Loucy (cell line): ENCODE measurements around the gene SMG1.
"Not testable (repeated sequence)": the region's sequence is repeated elsewhere in the genome, so short reads cannot be mapped to it uniquely, and the experiment has no call there.

Experiments used
- H2AFZ ChIP-seq: fragments of 200-600 bp; sonication (generic); 2 replicates; pipeline ENCODE4 v1.6.0; 2016; ENCODE audit warnings: antibody characterized with exemption, mild to moderate bottlenecking, low read length, moderate library complexity
- H3F3A ChIP-seq: fragments of 200-600 bp; 2 replicates; pipeline ENCODE4 v1.6.0; 2016; ENCODE audit warnings: antibody characterized with exemption, low read depth, mild to moderate bottlenecking
- H3K27me3 ChIP-seq: fragments of 200-600 bp; sonication (generic); 2 replicates; pipeline ENCODE4 v1.6.1; 2014; ENCODE audit warnings: low read length, mild to moderate bottlenecking; ENCODE audit not compliant: insufficient read depth, poor library complexity, severe bottlenecking
- H3K36me3 ChIP-seq: fragments of 200-600 bp; sonication (generic); 2 replicates; pipeline ENCODE4 v1.6.1; 2016; ENCODE audit warnings: low read length; ENCODE audit not compliant: insufficient read depth
- H3K4me1 ChIP-seq: fragments of 200-600 bp; sonication (generic); 2 replicates; pipeline ENCODE4 v1.5.1; 2014; ENCODE audit warnings: low read length, mild to moderate bottlenecking; ENCODE audit not compliant: insufficient read depth, poor library complexity, severe bottlenecking
- H3K4me2 ChIP-seq: fragments of 200-600 bp; sonication (generic); 2 replicates; pipeline ENCODE4 v1.6.0; 2014; ENCODE audit warnings: antibody characterized with exemption, low read length, low read depth, mild to moderate bottlenecking; ENCODE audit not compliant: poor library complexity, severe bottlenecking
- H3K4me3 ChIP-seq: fragments of 200-600 bp; sonication (generic); 2 replicates; pipeline ENCODE4 v1.5.1; 2014; ENCODE audit warnings: low read length, mild to moderate bottlenecking, mixed read lengths; ENCODE audit not compliant: poor library complexity, severe bottlenecking
- H3K79me2 ChIP-seq: fragments of 200-600 bp; sonication (generic); 2 replicates; pipeline ENCODE4 v1.6.1; 2014; ENCODE audit warnings: low read length; ENCODE audit not compliant: insufficient read depth
- H3K9ac ChIP-seq: fragments of 200-600 bp; sonication (generic); 2 replicates; pipeline ENCODE4 v1.6.0; 2014; ENCODE audit warnings: mild to moderate bottlenecking, low read depth, low read length, moderate library complexity; ENCODE audit not compliant: poor library complexity, severe bottlenecking
- H3K9me2 ChIP-seq: fragments of 200-600 bp; sonication (generic); replicated peaks from 2 replicates; pipeline ENCODE4 v1.6.1; 2016; ENCODE audit warnings: low read depth, low read length, mixed read lengths
- H3K9me3 ChIP-seq: fragments of 200-600 bp; sonication (generic); 2 replicates; pipeline ENCODE4 v1.6.1; 2014; ENCODE audit warnings: mild to moderate bottlenecking, antibody characterized with exemption, low read length, low read depth; ENCODE audit not compliant: insufficient read depth
- H4K20me1 ChIP-seq: fragments of 200-600 bp; sonication (generic); 2 replicates; pipeline ENCODE4 v1.6.0; 2014; ENCODE audit warnings: antibody characterized with exemption, low read length, mild to moderate bottlenecking; ENCODE audit not compliant: insufficient read depth, poor library complexity, severe bottlenecking
- EZH2phosphoT487 ChIP-seq: fragments of 200-600 bp; IDR thresholded peaks from 2 replicates; pipeline ENCODE4 v1.6.1; 2018; ENCODE audit warnings: antibody characterized with exemption, mild to moderate bottlenecking, moderate library complexity, borderline replicate concordance
- TF ChIP-seq, protein P1 (sequence below): fragments of 200-600 bp; sonication (generic); conservative IDR thresholded peaks from 2 replicates; pipeline ENCODE4 v1.5.1; 2014; ENCODE audit warnings: mild to moderate bottlenecking, antibody characterized with exemption, low read length

Gene SMG1

DNA sequence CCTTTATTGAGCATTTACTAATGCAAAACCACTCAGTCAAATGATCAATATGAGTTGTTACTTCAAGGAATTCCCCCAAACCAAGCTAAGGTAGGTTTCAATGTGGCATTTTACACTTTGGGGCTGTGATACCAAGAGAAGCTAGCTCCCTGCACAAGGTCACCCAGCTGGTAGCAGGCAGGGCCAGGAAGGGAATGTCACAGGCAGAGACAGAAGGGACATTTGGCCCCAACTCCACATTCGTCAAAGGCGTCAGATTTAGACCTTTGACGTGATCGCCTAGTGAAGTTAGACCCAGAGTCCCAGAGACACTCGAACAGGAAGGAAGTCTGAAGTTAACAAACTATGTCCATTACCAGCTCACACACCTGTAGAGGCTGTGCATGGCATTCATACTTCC is 5.5 kb upstream of the SMG1 start:
- Histone ChIP-seq H3K79me2 (no peaks in the 10 kb centered on the region), H3K4me3 (no peak overlapping the region), H3K9ac (no peak overlapping the region)

DNA sequence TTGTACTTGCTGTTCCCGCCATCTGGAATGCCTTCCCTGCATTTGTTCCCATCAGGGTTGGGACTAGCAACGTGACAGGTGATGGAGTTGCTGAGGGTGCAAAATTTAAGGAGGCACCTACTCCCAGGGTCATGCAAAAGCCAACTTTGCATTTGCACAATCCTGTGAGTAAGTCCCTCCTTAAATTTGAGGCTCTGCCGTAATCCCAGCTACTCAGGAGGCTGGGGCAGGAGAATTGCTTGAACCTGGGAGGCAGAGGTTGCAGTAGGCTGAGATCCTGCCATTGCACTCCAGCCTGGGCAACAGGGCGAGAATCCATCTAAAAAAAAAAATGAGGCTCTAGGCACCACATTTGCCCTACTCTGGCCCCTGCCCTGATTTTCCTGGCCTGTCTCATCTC is 3.9 kb upstream of the SMG1 start:
- H3K79me2 ChIP-seq, H3K9me2 ChIP-seq, H3K27me3 ChIP-seq, H2AFZ ChIP-seq, H3K36me3 ChIP-seq, H3K9ac ChIP-seq, H3F3A ChIP-seq, H4K20me1 ChIP-seq, H3K9me3 ChIP-seq, H3K4me1 ChIP-seq, H3K4me3 ChIP-seq, H3K4me2 ChIP-seq: not testable (repeated sequence)

More for the DNA sequence above, 5.5 kb upstream of the SMG1 start:
- no peaks in the 10 kb centered on the region for H3F3A ChIP-seq
- H3K36me3 ChIP-seq: no peaks in the 10 kb centered on the region
- H2AFZ ChIP-seq: no peak overlapping the region; the same call in 1 of the 2 replicates
- H3K4me1 ChIP-seq: peaks cover 3% of the 10 kb centered on the region
- H4K20me1 ChIP-seq: no peaks in the 10 kb centered on the region
- no peaks in the 10 kb centered on the region for H3K27me3 ChIP-seq
- H3K9me3 ChIP-seq: no peaks in the 10 kb centered on the region
- no peak overlapping the region for H3K4me2 ChIP-seq
- TF ChIP-seq, protein P1, sequence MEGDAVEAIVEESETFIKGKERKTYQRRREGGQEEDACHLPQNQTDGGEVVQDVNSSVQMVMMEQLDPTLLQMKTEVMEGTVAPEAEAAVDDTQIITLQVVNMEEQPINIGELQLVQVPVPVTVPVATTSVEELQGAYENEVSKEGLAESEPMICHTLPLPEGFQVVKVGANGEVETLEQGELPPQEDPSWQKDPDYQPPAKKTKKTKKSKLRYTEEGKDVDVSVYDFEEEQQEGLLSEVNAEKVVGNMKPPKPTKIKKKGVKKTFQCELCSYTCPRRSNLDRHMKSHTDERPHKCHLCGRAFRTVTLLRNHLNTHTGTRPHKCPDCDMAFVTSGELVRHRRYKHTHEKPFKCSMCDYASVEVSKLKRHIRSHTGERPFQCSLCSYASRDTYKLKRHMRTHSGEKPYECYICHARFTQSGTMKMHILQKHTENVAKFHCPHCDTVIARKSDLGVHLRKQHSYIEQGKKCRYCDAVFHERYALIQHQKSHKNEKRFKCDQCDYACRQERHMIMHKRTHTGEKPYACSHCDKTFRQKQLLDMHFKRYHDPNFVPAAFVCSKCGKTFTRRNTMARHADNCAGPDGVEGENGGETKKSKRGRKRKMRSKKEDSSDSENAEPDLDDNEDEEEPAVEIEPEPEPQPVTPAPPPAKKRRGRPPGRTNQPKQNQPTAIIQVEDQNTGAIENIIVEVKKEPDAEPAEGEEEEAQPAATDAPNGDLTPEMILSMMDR: no peak
- no peak for TF ChIP-seq EZH2phosphoT487
- H3K9me2 ChIP-seq: no peaks in the 10 kb centered on the region

DNA sequence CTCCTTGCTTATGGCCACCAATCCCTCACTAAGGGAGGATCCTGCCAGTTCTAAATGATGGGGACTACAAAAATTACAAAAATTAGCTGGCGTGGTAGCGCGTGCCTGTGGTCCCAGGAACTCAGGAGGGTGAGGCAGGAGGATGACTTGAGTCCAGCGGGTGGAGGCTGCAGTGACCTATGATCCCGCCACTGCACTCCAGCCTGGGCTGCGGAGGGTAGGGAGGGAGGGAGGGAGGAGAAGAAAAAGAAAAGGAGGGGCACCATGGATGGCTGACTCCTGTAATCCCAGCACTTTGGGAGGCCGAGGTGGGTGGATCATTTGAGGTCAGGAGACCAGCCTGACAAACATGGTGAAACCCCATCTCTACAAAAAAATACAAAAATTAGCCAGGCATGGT is 1.9 kb upstream of the SMG1 start:
- not testable (repeated sequence) for H3K4me3 ChIP-seq, H3K4me2 ChIP-seq, H2AFZ ChIP-seq

DNA sequence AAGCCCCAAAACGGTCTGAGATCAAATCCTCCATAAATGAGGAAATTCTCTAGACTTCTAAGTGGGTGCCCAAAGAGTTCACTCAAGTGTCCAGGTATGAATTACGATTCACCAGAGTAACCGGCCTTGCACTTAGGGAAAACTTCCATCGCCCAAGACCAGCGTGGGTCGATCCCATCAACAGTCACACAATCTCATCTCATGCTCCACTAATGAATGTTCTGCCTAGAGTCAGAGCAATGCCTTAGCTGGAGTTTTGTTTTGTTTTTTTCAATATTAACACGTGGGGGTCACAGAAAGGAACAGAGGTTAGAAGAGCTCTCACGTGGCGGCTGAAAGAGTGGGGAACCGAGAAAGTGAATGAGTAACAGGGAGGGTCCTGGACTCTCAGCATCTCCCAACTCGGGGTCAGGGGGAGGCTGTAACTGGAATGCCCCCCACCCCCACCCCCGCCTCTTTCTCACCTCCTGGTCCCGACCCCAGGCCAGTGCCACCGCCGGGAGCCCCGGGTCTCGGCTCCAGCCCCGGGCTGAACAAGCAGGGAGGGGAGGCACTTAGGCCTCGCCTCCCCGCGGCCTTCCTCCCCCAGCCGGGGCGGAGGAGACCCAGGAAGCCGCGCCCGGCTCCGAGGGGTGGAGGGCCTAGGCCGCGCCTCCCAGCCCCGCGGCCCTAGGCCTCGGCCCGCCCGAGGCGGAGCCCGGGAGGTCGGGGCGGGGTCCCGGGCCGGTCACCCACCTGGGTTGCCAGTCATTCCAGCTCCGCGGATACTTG is 808 bp downstream of the SMG1 start:
- not testable (repeated sequence) for H3K27me3 ChIP-seq, H3K9me2 ChIP-seq, H3K36me3 ChIP-seq, H3K9me3 ChIP-seq, H3F3A ChIP-seq
- Histone ChIP-seq H3K9ac (peak overlapping the region; percentile 83), H3K4me2 (peak overlapping the region; percentile 98), H3K79me2 (peaks cover 52% of the 10 kb centered on the region), H3K4me3 (peak overlapping the region; percentile 82), H4K20me1 (peaks cover 32% of the 10 kb centered on the region), H3K4me1 (peaks cover 12% of the 10 kb centered on the region), H2AFZ (peak overlapping the region; percentile 100; the same call in 1 of the 2 replicates)

More for the DNA sequence above, 1.9 kb upstream of the SMG1 start:
- not testable (repeated sequence) for H3K9ac ChIP-seq, H3K36me3 ChIP-seq, H3K4me1 ChIP-seq, H3K9me2 ChIP-seq, H3K27me3 ChIP-seq, H3F3A ChIP-seq, H3K9me3 ChIP-seq
- Histone ChIP-seq H4K20me1 (peaks cover 16% of the 10 kb centered on the region), H3K79me2 (peaks cover 25% of the 10 kb centered on the region)

DNA sequence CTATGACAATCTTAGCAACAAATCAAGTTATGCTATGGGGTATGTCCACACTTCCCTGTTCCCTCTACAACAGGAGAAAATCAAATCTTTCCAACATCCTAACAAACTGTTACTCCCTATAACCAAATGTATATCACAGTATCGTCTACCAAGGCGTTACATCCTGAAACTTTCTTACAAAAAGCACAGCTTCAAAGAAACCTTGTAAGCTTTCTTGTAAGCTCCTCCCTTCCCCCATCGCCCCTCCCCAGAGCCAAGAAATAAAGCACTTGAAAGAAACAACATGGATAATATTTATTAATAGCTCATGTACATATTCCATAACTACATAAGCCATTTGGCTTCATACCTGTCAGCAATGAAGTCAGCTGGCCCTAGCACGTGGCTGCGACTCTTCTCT is 2.3 kb downstream of the SMG1 start:
- H3K36me3 ChIP-seq, H3K9me3 ChIP-seq, H3F3A ChIP-seq, H3K27me3 ChIP-seq, H3K9me2 ChIP-seq, H2AFZ ChIP-seq: not testable (repeated sequence)
- Histone ChIP-seq H3K4me1 (peaks cover 12% of the 10 kb centered on the region), H4K20me1 (peaks cover 37% of the 10 kb centered on the region), H3K9ac (peak overlapping the region; percentile 83), H3K79me2 (peaks cover 67% of the 10 kb centered on the region), H3K4me3 (peak overlapping the region; percentile 82), H3K4me2 (peak overlapping the region; percentile 98)

DNA sequence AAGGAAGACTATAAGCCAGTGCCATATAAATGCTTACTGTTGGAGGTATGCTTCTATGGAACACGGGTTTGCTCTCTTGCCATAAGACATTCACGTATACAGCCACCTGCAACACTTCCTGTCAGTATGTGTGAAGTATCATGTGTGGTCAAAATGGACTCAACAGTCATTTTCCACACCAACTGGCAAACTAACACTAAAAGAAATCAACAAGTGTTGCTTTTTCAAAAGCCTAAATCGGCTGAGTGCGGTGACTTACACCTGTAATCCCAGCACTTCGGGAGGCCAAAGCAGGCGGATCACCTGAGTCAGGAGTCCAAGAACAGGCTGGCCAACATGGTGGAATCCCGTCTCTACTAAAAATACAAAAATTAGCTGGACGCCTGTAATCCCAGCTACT is 3.1 kb downstream of the SMG1 start:
- H3K4me1 ChIP-seq: peaks cover 12% of the 10 kb centered on the region
- not testable (repeated sequence) for H3F3A ChIP-seq, H3K36me3 ChIP-seq, H3K9me3 ChIP-seq, H3K9me2 ChIP-seq, H2AFZ ChIP-seq, H3K27me3 ChIP-seq
- H3K79me2 ChIP-seq: peaks cover 75% of the 10 kb centered on the region
- H4K20me1 ChIP-seq: peaks cover 37% of the 10 kb centered on the region
- H3K4me2 ChIP-seq: peak overlapping the region; percentile 98
- peak overlapping the region; percentile 83 for H3K9ac ChIP-seq
- H3K4me3 ChIP-seq: peak overlapping the region; percentile 82
